OCI-LY7 (cell line): ENCODE measurements around the gene LIG3.
"Not testable (repeated sequence)": the region's sequence is repeated elsewhere in the genome, so short reads cannot be mapped to it uniquely, and the experiment has no call there.

Experiments
- CTCF ChIP-seq: fragments of 200-600 bp; sonication (generic); conservative IDR thresholded peaks from 2 replicates; pipeline ENCODE4 v1.5.1; 2014; ENCODE audit warnings: mild to moderate bottlenecking, antibody characterized with exemption, low read length, moderate library complexity, mixed read lengths
- EZH2phosphoT487 ChIP-seq: fragments of 200-600 bp; sonication (generic); IDR thresholded peaks from 2 replicates; pipeline ENCODE4 v1.6.1; 2018; ENCODE audit warnings: low read depth, borderline replicate concordance, mild to moderate bottlenecking, mixed run types, antibody characterized with exemption, low read length, moderate library complexity, mixed read lengths

GRCh38 chr17:35045458-35045979 is 65.2 kb downstream of the LIG3 start:
- not testable (repeated sequence) for TF ChIP-seq CTCF, EZH2phosphoT487
